Retinal pigment epithelial cell (primary cell): ENCODE data around the gene KIF2A.

Source experiments
- DNase-seq: peaks from one replicate; pipeline ENCODE4 v3.0.0-alpha.2; 2010; ENCODE audit warnings: low read depth
- H3K4me3 ChIP-seq: 2 replicates; pipeline ENCODE4 v1.5.1; 2011; ENCODE audit warnings: mild to moderate bottlenecking, low read length, control low read depth, moderate library complexity
- TF ChIP-seq, protein P1 (sequence below): conservative IDR thresholded peaks from 2 replicates; pipeline ENCODE4 v1.5.1; 2011; ENCODE audit warnings: low read depth, low read length, control low read depth, inconsistent platforms

Gene KIF2A

GRCh38 chr5:62326302-62326701, 20.3 kb downstream of the KIF2A start:
- no peak for DNase-seq
- H3K4me3 ChIP-seq, result no peak overlapping the region
- TF ChIP-seq, protein P1, sequence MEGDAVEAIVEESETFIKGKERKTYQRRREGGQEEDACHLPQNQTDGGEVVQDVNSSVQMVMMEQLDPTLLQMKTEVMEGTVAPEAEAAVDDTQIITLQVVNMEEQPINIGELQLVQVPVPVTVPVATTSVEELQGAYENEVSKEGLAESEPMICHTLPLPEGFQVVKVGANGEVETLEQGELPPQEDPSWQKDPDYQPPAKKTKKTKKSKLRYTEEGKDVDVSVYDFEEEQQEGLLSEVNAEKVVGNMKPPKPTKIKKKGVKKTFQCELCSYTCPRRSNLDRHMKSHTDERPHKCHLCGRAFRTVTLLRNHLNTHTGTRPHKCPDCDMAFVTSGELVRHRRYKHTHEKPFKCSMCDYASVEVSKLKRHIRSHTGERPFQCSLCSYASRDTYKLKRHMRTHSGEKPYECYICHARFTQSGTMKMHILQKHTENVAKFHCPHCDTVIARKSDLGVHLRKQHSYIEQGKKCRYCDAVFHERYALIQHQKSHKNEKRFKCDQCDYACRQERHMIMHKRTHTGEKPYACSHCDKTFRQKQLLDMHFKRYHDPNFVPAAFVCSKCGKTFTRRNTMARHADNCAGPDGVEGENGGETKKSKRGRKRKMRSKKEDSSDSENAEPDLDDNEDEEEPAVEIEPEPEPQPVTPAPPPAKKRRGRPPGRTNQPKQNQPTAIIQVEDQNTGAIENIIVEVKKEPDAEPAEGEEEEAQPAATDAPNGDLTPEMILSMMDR, result no peak

GRCh38 chr5:62326702-62327101, 20.7 kb downstream of the KIF2A start:
- no peak for DNase-seq
- TF ChIP-seq, protein P1, result no peak
- H3K4me3 ChIP-seq, result no peak overlapping the region

DNA sequence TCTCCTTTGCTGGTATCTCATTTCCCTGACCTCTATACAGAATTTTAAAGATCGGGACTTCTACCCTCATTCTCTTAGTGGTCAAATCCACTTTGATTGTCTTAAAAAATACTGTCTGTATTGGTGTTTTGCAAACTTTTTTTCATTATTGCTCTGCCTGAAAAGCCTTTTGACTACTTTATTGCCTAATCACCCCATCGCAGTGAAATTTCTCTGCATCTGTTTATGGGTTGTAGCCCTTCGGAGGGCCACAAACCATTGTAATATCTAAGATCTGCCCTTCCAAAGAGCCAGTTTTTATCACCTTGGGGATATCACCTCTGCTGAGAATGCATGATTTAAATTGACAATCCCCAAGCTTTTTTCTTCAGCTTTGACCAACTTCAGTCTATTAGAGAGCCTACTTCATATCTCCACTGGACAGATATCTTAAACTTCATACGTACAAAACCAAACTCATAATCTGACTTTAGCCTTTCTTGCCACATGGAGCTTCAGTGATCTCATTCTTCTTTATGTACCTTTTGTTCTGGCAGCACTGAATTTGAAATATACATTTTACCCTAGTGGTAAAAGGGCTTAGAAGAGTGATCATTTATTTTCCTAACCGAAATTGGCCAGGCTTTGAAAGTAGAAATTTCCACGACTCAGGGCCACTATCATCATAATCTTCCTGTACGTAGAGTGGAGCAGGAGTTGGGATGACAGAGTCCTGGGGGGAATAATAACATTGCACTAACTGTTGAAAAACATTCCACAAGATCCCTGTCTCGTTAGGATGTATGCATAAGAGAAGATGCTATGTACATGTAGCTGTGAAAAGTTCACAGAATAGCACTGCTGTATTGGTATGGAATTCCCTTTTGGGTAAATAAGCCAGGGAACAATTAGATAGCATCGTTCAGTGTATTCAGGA, 21.4 kb downstream of the KIF2A start:
- no peak overlapping the region for H3K4me3 ChIP-seq
- no peak for DNase-seq
- TF ChIP-seq, protein P1, result no peak

DNA sequence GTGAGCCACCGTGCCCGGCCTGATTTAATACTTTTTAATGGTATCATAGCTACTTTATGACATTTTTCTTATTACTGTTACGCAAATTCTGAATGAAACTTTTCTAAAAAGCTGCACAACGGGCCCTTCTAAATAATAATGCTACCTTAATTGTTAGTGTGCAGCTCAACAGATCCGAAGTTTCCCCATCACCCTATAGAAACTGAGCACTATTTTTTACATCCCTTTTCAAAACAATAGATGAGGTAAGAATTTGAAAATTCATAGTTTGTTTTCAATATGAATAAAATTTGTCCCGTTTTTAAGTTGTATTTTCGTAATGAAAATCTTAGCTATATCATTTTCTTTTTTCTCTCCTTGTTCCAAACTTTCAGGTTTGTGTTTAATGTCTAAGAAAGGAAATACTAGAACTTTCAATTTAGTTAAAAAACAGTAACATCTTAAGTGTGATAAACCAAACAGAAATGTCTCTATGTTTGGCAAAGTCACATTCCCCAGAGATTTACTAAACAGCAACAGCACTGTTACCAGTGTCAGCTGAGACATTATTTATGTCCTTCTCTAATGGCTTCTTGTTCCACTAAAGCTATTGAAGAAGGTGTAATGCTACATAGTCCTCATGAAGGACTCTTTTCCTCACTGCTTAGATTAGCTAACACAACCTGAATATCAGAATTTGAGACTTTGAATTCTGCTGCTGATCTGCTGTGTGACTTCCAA, 22.9 kb downstream of the KIF2A start:
- TF ChIP-seq, protein P1, result no peak
- H3K4me3 ChIP-seq, result no peak overlapping the region
- no peak for DNase-seq

GRCh38 chr5:62330302-62330701, 24.3 kb downstream of the KIF2A start:
- no peak for DNase-seq
- TF ChIP-seq, protein P1, result no peak
- H3K4me3 ChIP-seq, result no peak overlapping the region

GRCh38 chr5:62331921-62332320, 25.9 kb downstream of the KIF2A start:
- DNase-seq, result no peak
- no peak overlapping the region for H3K4me3 ChIP-seq
- TF ChIP-seq, protein P1, result no peak

- TF ChIP-seq, protein P1, result no peak
- DNase-seq, result no peak
Measured at GRCh38 chr5:62333250-62333794, 27.3 kb downstream of the KIF2A start.

More at GRCh38 chr5:62333250-62333794, 27.3 kb downstream of the KIF2A start:
- H3K4me3 ChIP-seq, result no peak overlapping the region
